ENCODE results near the gene TNFAIP8L2. TPM values are rescaled to one million over a fixed set of nuclear protein-coding genes. Genes with fewer than 3 reads are reported as not detected.

TNFAIP8L2 gene
- total RNA-seq = 2.3 TPM

DNA sequence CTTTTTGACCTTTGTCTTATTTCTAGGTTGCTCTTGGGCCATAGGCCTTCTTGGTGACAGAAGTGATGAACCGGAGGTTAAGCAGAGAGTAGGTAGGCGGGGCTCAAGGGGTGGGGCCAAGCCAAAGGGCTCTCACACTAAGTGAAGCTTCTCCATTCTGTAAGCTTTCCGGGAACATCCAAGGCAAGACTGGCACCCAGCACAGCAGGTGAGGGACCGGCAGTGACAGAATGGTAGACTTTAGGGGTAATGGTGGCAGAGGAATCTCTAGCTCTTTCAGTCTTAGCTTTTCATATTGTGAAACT, at the start of gene TNFAIP8L2:
TSS of gene TNFAIP8L2 (plus strand) at position 135 of the 305 bp plus-strand sequence. CDS start 2,049 bp downstream, outside the sequence.

DNA sequence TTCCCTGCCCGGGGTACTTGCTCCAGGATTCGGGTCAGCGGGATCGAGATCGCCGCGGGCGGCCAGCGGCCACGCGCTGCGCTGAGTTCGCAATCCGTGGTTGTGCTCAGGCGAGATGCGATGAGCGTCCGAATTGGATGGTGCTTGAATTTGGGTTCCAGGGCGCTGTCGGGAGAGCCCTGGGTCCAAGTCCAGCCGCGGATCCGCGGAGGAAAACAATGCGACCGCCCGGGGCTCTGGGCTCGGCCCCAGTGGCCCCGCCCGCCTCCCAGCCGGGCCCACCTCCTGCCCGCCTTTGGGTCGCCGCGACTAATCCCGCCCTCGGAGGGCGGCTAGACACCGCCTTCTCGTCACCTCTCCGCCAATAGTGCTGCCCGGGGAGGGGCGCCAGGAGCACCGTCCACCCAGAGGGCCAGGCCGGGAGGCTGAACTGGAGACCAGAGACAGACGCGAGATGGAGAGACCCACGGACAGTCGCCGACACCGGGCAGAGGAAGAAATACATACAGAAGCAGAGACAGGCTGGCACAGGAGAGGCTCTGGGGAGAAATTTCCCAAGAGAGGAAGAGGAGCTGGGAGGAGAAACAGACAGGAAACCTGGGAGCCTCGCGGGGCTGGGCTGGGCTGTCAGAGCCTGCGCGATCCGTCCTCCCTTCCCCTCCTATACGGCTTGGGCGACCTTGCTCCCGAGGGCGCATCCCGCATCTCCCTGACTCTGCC, 9.9 kb upstream of the TNFAIP8L2 start, which contains the start of gene SEMA6C:
TSS of gene SEMA6C (minus strand) at position 220 of the 720 bp plus-strand sequence. CDS start 4,010 bp downstream, outside the sequence.

DNA sequence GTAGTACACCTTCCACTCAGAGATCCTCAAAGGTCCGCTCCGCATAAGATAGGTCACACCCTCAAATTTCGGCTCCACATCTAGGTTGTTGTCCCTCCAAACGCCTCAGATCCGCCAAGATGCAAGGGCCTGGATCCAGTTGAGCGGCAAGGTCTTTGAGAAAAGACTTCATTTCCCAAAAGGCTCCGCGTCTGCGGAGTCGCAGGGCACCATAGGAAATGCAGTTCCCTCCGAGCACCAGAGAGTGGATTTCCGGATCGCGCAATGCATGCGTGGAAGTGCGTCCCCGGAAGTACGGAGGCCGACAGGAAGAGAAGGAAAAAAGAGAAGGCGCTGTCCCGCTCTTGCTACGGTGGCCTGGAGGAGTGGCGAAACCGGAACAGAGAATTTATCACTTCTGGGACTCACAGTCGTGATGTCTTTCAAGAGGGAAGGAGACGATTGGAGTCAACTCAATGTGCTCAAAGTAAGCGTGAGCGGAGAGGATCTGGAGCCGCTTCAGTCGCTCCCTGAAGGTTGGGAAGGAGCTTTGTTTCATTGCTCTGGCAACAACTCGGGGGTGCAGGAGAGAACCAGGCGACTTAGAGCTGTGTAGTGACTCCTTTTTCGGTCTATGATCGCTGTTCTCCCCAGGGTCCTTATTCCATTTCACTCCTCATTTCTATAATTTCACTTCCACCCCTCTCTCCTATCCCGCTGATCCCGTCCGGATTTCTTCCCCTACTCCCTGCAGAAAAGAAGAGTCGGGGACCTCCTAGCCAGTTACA, 9.5 kb downstream of the TNFAIP8L2 start, which contains the start of the genes LYSMD1 and SCNM1:
TSS of gene LYSMD1 (minus strand) at position 165 of the 767 bp plus-strand sequence. CDS start 644 bp downstream, outside the sequence.
TSS of gene SCNM1 (plus strand) at position 407 of the 767 bp plus-strand sequence. CDS start at position 416, 9 bp downstream.

DNA sequence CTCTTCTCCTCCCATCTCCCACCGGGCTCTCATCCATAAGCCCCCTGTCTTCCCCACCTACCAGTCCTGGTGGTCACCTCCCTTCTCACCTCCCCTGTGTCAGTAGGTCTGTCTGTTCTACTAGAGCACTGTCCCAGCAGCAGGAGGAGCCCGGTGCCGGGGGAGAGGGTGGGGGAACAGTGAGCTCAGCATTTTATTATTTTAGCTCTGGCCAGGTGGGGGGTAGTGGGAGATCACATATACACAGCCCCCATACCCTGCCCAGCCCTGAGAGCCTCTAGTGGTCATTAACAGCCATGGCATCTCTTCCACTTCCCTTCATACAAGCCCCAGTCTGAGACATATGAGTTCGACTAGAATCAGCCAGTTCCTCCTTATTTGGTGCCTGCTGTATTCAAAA, 19.4 kb downstream of the TNFAIP8L2 start, which contains the start of gene TMOD4:
TSS of gene TMOD4 (minus strand) at position 119 of the 400 bp plus-strand sequence. CDS start 1,106 bp downstream, outside the sequence.

DNA sequence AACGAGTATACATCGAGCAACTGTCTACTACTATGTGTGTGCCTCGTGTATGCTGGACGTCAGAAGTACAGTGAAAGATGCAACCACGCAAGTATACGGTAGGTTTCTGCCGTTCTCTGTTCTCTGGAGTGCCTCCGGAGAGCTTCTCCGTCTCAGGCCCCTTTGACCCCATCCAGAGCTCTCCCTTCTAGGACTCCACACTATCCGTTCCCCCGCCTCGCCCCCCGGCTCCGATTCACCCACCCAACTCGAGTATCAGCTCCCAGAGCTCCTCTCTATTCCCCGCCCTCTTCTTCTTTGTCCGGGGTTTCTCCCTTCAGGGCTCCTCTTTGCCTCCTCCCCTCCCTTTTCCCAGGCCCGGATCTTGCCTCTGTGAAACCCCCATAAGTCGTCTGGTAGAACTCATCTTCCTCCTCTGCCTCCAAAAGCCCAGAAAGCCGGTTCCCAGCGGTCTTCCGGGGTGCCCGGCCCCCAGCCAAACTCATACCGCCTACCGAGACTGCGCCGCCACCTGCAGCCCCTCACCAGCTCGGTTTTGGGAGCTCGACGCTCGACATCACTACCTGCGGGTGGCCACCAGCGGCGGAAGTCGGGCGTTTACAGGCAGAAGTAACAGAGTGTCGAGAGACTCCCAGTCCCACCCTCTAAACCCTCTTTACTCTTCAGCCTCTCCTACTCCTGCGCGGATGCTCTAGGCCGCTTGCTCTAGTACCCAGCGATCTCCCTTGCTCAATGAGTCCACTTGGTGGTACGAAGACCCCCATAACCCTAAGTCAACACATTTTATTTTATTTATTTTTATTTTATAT, 33.4 kb downstream of the TNFAIP8L2 start, which contains the start of gene VPS72:
TSS of gene VPS72 (minus strand) at position 561 of the 809 bp plus-strand sequence. CDS start at position 485, 76 bp downstream.

DNA sequence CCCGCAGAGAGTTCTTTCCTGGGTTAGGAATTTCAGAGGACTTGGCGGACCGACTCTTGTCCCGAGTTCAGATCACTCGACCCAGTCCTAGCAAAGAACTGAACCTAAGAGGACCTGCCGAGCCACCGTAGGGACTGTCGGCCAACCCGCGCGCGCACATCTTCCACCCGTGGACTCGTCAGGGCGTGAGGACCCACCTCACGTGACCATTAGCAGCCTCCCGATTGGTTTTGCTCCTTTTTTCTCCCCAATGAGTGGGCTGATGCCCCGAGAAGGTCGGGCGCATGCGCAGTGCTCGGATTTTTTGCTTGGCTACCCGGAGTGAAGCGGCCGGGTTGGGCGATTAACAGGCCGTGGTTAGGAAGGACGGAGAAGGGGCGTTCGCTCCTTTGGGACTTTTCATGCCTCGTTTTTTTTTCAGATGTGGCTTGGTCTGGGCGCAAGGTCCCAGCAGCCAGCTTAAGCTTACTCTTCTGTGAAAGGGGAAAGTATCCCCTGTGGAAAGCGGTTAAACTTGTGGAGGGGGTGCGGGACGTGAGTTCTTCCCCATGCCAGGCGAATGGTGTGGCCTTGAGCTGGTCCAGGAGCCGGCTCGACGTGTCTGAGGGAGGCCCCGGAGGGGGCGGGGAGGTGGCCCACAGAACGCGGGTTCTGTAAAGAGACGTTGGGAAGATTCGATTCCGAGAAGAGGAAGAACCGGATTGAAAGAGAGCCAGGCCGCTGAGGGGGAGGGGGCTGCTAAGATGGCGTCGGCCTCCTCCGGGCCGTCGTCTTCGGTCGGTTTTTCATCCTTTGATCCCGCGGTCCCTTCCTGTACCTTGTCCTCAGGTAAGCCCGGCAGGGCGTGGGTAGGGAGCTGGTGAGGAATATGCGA, 42.0 kb downstream of the TNFAIP8L2 start, which contains the start of gene PIP5K1A:
TSS of gene PIP5K1A (plus strand) at position 299 of the 874 bp plus-strand sequence. CDS start at position 744, 445 bp downstream.

Other genes starting within 250 kb of the TNFAIP8L2 start
- 61.7 TPM for gene SETDB1, start 230.3 kb upstream of the TNFAIP8L2 start, total RNA-seq
- gene CERS2, start 181.8 kb upstream of the TNFAIP8L2 start, total RNA-seq = 123 TPM
- gene ANXA9, start 174.4 kb upstream of the TNFAIP8L2 start, total RNA-seq = 8.5 TPM
- gene MINDY1, start 149.7 kb upstream of the TNFAIP8L2 start, total RNA-seq = 45.6 TPM
- 26.0 TPM for gene PRUNE1, start 148.2 kb upstream of the TNFAIP8L2 start, total RNA-seq
- gene BNIPL, start 120.1 kb upstream of the TNFAIP8L2 start, total RNA-seq = 1.9 TPM
- 5.5 TPM for gene C1orf56, start 108.9 kb upstream of the TNFAIP8L2 start, total RNA-seq
- gene CDC42SE1, start 97.0 kb upstream of the TNFAIP8L2 start, total RNA-seq = 48.6 TPM
- gene MLLT11, start 96.3 kb upstream of the TNFAIP8L2 start, total RNA-seq = 4.1 TPM
- 18.2 TPM for gene GABPB2, start 85.9 kb upstream of the TNFAIP8L2 start, total RNA-seq
- 39.0 TPM for gene SEMA6C, start 10.0 kb upstream of the TNFAIP8L2 start, total RNA-seq
- 12.6 TPM for gene LYSMD1, start 9.3 kb downstream of the TNFAIP8L2 start, total RNA-seq
- gene SCNM1, start 9.5 kb downstream of the TNFAIP8L2 start, total RNA-seq = 20.4 TPM
- gene TMOD4, start 19.3 kb downstream of the TNFAIP8L2 start, total RNA-seq = 12.4 TPM
- gene VPS72, start 33.5 kb downstream of the TNFAIP8L2 start, total RNA-seq = 26.0 TPM
- gene PIP5K1A, start 41.9 kb downstream of the TNFAIP8L2 start, total RNA-seq = 70.8 TPM
- 97.2 TPM for gene PSMD4, start 98.1 kb downstream of the TNFAIP8L2 start, total RNA-seq
- 28.6 TPM for gene ZNF687, start 125.7 kb downstream of the TNFAIP8L2 start, total RNA-seq
- 54.5 TPM for gene PI4KB, start 170.8 kb downstream of the TNFAIP8L2 start, total RNA-seq
- 31.6 TPM for gene RFX5, start 190.6 kb downstream of the TNFAIP8L2 start, total RNA-seq
- 60.4 TPM for gene SELENBP1, start 216.1 kb downstream of the TNFAIP8L2 start, total RNA-seq
- gene PSMB4, start 242.9 kb downstream of the TNFAIP8L2 start, total RNA-seq = 176 TPM